ENCODE results near the gene COG8.

The COG8 gene

DNA sequence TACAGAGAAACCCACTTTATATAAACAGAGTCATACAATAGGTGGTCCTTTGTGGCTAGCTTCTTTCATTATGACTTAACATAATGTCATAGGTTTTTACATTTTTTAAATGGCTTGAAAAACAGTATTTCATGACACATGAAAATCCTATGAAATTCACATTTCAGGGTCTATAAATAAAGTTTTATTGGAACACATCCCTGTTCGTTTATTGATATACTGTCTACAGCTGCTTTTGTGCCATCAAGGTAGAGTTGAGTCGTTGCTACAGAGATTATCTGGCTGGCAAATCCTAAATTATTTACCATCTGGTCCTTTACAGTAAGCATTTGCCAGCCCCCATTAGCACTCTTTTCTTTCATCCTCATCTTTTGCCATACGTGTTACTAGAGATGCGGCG is 25.9 kb downstream of the COG8 start:
- no peak overlapping the region for H3K4me3 ChIP-seq (ENCODE audit: insufficient read depth, low read length, poor library complexity, severe bottlenecking)
- no peak overlapping the region for H3K27ac ChIP-seq (ENCODE audit: low read depth, low read length)
- H4K20me1 ChIP-seq (ENCODE audit: low read depth, low read length) = no peaks in the 10 kb centered on the region; the same call in 1 of the 2 replicates
- peaks cover 35% of the 10 kb centered on the region for H3K79me2 ChIP-seq (ENCODE audit: insufficient read depth, low read length)
- no peaks in the 10 kb centered on the region for H3K27me3 ChIP-seq (ENCODE audit: low read length)
- H2AFZ ChIP-seq (ENCODE audit: low read depth, low read length, severe bottlenecking) = no peak overlapping the region
- H3K4me2 ChIP-seq (ENCODE audit: low read depth, low read length, poor library complexity, severe bottlenecking) = no peak overlapping the region
- H3K9ac ChIP-seq (ENCODE audit: low read length) = no peak overlapping the region
- H3K9me3 ChIP-seq (ENCODE audit: insufficient read depth, low read length) = no peaks in the 10 kb centered on the region
- H3F3A ChIP-seq (ENCODE audit: insufficient read depth) = peaks cover 11% of the 10 kb centered on the region
- TF ChIP-seq, protein P1, sequence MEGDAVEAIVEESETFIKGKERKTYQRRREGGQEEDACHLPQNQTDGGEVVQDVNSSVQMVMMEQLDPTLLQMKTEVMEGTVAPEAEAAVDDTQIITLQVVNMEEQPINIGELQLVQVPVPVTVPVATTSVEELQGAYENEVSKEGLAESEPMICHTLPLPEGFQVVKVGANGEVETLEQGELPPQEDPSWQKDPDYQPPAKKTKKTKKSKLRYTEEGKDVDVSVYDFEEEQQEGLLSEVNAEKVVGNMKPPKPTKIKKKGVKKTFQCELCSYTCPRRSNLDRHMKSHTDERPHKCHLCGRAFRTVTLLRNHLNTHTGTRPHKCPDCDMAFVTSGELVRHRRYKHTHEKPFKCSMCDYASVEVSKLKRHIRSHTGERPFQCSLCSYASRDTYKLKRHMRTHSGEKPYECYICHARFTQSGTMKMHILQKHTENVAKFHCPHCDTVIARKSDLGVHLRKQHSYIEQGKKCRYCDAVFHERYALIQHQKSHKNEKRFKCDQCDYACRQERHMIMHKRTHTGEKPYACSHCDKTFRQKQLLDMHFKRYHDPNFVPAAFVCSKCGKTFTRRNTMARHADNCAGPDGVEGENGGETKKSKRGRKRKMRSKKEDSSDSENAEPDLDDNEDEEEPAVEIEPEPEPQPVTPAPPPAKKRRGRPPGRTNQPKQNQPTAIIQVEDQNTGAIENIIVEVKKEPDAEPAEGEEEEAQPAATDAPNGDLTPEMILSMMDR (IDR thresholded peaks at IDR 0.05; ENCODE audit: insufficient read depth, low read length, poor library complexity, severe bottlenecking) = no peak
- TF ChIP-seq EZH2phosphoT487 (conservative IDR thresholded peaks at IDR 0.05; ENCODE audit: low read length) = no peak
- no peaks in the 10 kb centered on the region for H3K9me2 ChIP-seq (replicated peaks; ENCODE audit: insufficient read depth, low read length)
- H3K36me3 ChIP-seq (ENCODE audit: low read length) = no peaks in the 10 kb centered on the region

DNA sequence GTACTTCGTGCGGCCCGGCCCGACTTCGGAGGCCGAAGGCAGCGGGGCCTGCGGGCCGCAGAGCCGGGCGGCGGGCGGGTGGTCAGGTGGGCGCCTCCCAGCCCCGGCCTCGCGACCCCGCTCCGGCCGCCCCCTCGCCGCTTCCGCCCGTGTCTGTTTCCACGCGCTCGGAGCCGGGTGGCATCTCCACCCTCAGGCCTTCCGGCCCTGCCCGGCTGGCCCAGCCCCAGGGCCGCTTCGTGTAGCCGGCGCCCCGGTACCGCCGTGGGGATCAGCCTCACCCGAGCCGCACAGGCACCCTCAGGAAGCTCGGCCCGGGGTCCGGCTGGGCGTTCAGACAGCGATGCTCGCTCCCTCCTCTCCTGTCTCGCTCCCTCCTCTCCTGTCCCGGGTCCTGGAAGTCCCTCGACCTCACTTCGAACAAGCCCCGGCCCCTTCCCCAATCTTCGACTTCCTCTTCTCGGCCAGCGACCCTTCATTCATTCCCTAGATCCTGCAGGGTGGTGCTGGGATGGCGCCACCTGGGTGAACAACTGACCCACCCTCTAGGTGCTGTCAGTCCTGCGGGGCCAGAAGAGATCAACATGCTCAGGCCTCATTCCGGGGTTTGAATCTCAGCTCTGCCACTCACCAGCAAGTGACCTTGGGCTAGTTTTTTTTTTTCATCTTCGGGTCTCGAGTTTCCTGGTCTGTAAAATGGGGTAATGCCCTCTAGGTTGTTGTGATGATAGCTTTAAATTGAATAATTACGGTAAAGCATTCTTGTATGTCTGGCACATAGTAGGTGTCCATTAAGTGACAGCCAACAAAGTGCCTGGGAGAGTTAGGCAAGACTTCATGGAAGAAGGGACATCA is 27.6 kb downstream of the COG8 start:
- no peaks in the 10 kb centered on the region; the same call in 1 of the 2 replicates for H4K20me1 ChIP-seq (ENCODE audit: low read depth, low read length)
- H3K9me3 ChIP-seq (ENCODE audit: insufficient read depth, low read length) = no peaks in the 10 kb centered on the region
- no peaks in the 10 kb centered on the region for H3K9me2 ChIP-seq (replicated peaks; ENCODE audit: insufficient read depth, low read length)
- peak overlapping the region; percentile 67 for H3K27ac ChIP-seq (ENCODE audit: low read depth, low read length)
- peaks cover 19% of the 10 kb centered on the region for H3F3A ChIP-seq (ENCODE audit: insufficient read depth)
- H2AFZ ChIP-seq (ENCODE audit: low read depth, low read length, severe bottlenecking) = peak overlapping the region; percentile 55
- no peaks in the 10 kb centered on the region for H3K27me3 ChIP-seq (ENCODE audit: low read length)
- no peaks in the 10 kb centered on the region for H3K36me3 ChIP-seq (ENCODE audit: low read length)
- peak overlapping the region; percentile 73 for H3K4me3 ChIP-seq (ENCODE audit: insufficient read depth, low read length, poor library complexity, severe bottlenecking)
- H3K79me2 ChIP-seq (ENCODE audit: insufficient read depth, low read length) = peaks cover 35% of the 10 kb centered on the region
- peak overlapping the region; percentile 86 for H3K9ac ChIP-seq (ENCODE audit: low read length)
- H3K4me2 ChIP-seq (ENCODE audit: low read depth, low read length, poor library complexity, severe bottlenecking) = peak overlapping the region; percentile 65
- TF ChIP-seq, protein P1 (IDR thresholded peaks at IDR 0.05; ENCODE audit: insufficient read depth, low read length, poor library complexity, severe bottlenecking) = peak; percentile 27
- TF ChIP-seq EZH2phosphoT487 (conservative IDR thresholded peaks at IDR 0.05; ENCODE audit: low read length) = no peak

DNA sequence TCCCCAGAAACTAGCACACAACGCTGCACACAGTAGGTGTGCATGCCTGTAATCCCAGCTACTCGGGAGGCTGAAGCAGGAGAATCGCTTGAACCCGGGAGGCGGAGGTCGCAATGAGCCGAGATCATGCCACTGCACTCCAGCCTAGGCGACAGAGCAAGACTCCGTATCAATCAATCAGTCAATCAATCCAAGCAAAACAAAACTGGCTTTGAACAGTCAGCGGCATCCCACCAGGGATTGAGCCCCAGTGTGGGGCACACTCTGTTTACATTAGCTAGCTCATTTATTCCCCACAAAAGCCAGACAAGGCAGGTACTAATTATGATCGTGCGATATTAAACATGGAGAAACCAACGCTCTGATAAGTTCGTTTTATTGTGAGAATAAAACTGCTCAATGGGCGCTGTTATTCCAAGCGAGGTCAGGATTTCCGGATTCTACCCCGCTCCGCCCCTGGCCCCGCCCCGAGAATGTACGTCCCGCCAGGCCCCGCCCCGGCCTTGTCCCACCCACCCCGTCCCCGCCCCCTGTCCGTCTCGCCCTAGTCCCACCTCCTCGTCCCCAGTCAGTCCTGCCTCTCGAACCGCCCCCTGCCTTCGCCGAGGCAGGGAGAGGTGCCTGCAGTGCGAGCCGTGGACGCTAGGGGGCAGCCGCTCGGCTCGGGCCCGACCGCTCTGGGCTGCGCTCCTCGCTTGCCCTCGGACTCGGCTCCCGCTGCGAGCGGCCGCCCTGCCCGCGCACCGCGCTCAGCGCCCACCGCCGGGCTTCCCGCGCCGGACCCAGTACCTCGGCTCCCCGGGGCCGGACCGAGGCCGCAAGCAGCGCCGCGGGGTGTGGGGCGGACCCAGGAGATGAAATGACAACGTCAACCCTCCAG is 28.5 kb downstream of the COG8 start, which contains the start of gene VPS4A:
VPS4A (plus strand) TSS at position 698 of the 880 bp plus-strand sequence; CDS start at position 860, 162 bp downstream.
- no peaks in the 10 kb centered on the region for H3K27me3 ChIP-seq (ENCODE audit: low read length)
- H3K4me3 ChIP-seq (ENCODE audit: insufficient read depth, low read length, poor library complexity, severe bottlenecking) = peak within 1 kb of the TSS; percentile 73
- H4K20me1 ChIP-seq (ENCODE audit: low read depth, low read length) = no peaks in the 10 kb centered on the region; the same call in 1 of the 2 replicates
- H2AFZ ChIP-seq (ENCODE audit: low read depth, low read length, severe bottlenecking) = peak within 1 kb of the TSS; percentile 55
- peak within 1 kb of the TSS; percentile 67 for H3K27ac ChIP-seq (ENCODE audit: low read depth, low read length)
- no peaks in the 10 kb centered on the region for H3K9me2 ChIP-seq (replicated peaks; ENCODE audit: insufficient read depth, low read length)
- no peaks in the 10 kb centered on the region for H3K9me3 ChIP-seq (ENCODE audit: insufficient read depth, low read length)
- TF ChIP-seq, protein P1 (IDR thresholded peaks at IDR 0.05; ENCODE audit: insufficient read depth, low read length, poor library complexity, severe bottlenecking) = peak; percentile 54
- TF ChIP-seq EZH2phosphoT487 (conservative IDR thresholded peaks at IDR 0.05; ENCODE audit: low read length) = no peak
- H3K36me3 ChIP-seq (ENCODE audit: low read length) = no peaks in the 10 kb centered on the region
- H3F3A ChIP-seq (ENCODE audit: insufficient read depth) = peaks cover 19% of the 10 kb centered on the region
- peak within 1 kb of the TSS; percentile 65 for H3K4me2 ChIP-seq (ENCODE audit: low read depth, low read length, poor library complexity, severe bottlenecking)
- H3K79me2 ChIP-seq (ENCODE audit: insufficient read depth, low read length) = peaks cover 35% of the 10 kb centered on the region
- H3K9ac ChIP-seq (ENCODE audit: low read length) = peak within 1 kb of the TSS; percentile 86

Measured in SU-DHL-6 (cell line).